Prostate gland (tissue), 2 donors: ENCODE data around the gene FCN1.

Experiments
- CTCF ChIP-seq, 4 experiments: fragments of 200-600 bp in 2 of 4; fragments of 450-650 bp in 2 of 4; sonication (generic) in 2 of 4; IDR thresholded peaks; 1 replicate in 3 of 4; 2 replicates in 1 of 4; pipeline ENCODE4 v1.5.1; 2016 to 2019; ENCODE audit warnings: antibody characterized with exemption in 4 of 4, mild to moderate bottlenecking in 2 of 4, moderate library complexity in 2 of 4
- POLR2A ChIP-seq: fragments of 450-650 bp; IDR thresholded peaks from one replicate; pipeline ENCODE4 v1.6.1; 2016; ENCODE audit warnings: antibody characterized with exemption, mild to moderate bottlenecking
- POLR2AphosphoS5 ChIP-seq: sonication (generic); formaldehyde crosslinking; IDR thresholded peaks from one replicate; pipeline ENCODE4 v1.6.1; 2017; ENCODE audit warnings: antibody characterized with exemption

- TF ChIP-seq CTCF (IDR thresholded peaks at IDR 0.05): no peak
- TF ChIP-seq POLR2AphosphoS5: no peak
- TF ChIP-seq POLR2A: no peak
These were observed 18.5 kb downstream of the FCN1 start for GRCh38 chr9:134899168-134899567.
